Smooth muscle cell (in vitro differentiated cells): ENCODE results near the gene KRT85. TPM values are rescaled to one million over a fixed set of nuclear protein-coding genes. Genes with fewer than 3 reads are reported as not detected.
"Not testable (repeated sequence)": the region's sequence is repeated elsewhere in the genome, so short reads cannot be mapped to it uniquely, and the experiment has no call there.

ENCODE experiments used
- DNase-seq: peaks from one replicate; lab custom pipeline; 2025; ENCODE audit not compliant: unreplicated experiment; lab: John Stamatoyannopoulos, UW
- H2AFZ ChIP-seq: fragments of 200-600 bp; sonication (generic); 2 replicates; pipeline ENCODE4 v1.6.0; 2016; ENCODE audit warnings: antibody characterized with exemption, low read depth, mild to moderate bottlenecking
- H3F3A ChIP-seq: fragments of 200-600 bp; sonication (generic); 2 replicates; pipeline ENCODE4 v1.6.0; 2017; ENCODE audit warnings: antibody characterized with exemption, low read depth
- H3K27ac ChIP-seq: fragments of 200-600 bp; sonication (generic); 2 replicates; pipeline ENCODE4 v1.5.1; 2016; ENCODE audit warnings: low read depth, mild to moderate bottlenecking
- H3K27me3 ChIP-seq: fragments of 200-600 bp; sonication (generic); 2 replicates; pipeline ENCODE4 v1.6.1; 2016; ENCODE audit warnings: low read depth, mild to moderate bottlenecking
- H3K36me3 ChIP-seq: fragments of 200-600 bp; sonication (generic); 2 replicates; pipeline ENCODE4 v1.5.1; 2016; ENCODE audit warnings: low read depth
- H3K4me1 ChIP-seq: fragments of 200-600 bp; sonication (generic); 2 replicates; pipeline ENCODE4 v1.5.1; 2016; ENCODE audit warnings: low read depth
- H3K4me2 ChIP-seq: fragments of 200-600 bp; sonication (generic); 2 replicates; pipeline ENCODE4 v1.6.0; 2016; ENCODE audit warnings: mild to moderate bottlenecking
- H3K4me3 ChIP-seq: fragments of 200-600 bp; sonication (generic); 2 replicates; pipeline ENCODE4 v1.5.1; 2016; ENCODE audit warnings: mild to moderate bottlenecking
- H3K79me2 ChIP-seq: fragments of 200-600 bp; sonication (generic); 2 replicates; pipeline ENCODE4 v1.6.0; 2016; ENCODE audit warnings: low read depth, mild to moderate bottlenecking
- H3K9ac ChIP-seq: fragments of 200-600 bp; sonication (generic); 2 replicates; pipeline ENCODE4 v1.6.0; 2016; ENCODE audit warnings: low read depth
- H3K9me3 ChIP-seq: fragments of 200-600 bp; sonication (generic); replicated peaks from 2 replicates; pipeline ENCODE4 v1.5.1; 2016; ENCODE audit warnings: low read depth
- H4K20me1 ChIP-seq: fragments of 200-600 bp; sonication (generic); 2 replicates; pipeline ENCODE4 v1.6.0; 2016; ENCODE audit warnings: low read depth
- WGBS: methylation state at CpG from one replicate; pipeline ENCODE4 v1.1.7; 2016; ENCODE audit warnings: low lambda C conversion rate; 5-methylcytosine and 5-hydroxymethylcytosine counted together
- polyA plus RNA-seq: library from polyadenylated mRNA; unstranded; fragments of >200 nt; fragmentation: Nextera tagmentation; extraction: Ambion mirVana; gene quantifications from 2 replicates; pipeline ENCODE4 v1.2.1, GENCODE V29; 2016
- total RNA-seq: library from RNA; depleted of rRNA; stranded (reverse); fragments of >200 nt; gene quantifications from 2 replicates; pipeline ENCODE4 v1.2.3, GENCODE V29; 2014
- TF ChIP-seq, protein P1 (sequence below): fragments of 200-600 bp; sonication (generic); IDR thresholded peaks from 2 replicates; pipeline ENCODE4 v1.5.1; 2017; ENCODE audit warnings: borderline replicate concordance, mild to moderate bottlenecking, antibody characterized with exemption; ENCODE audit not compliant: insufficient read depth, poor library complexity, severe bottlenecking

Gene KRT85
- total and polyA plus RNA-seq, 2 experiments from 2014 or later, result not detected

GRCh38 chr12:52347016-52347415, 20.3 kb downstream of the KRT85 start:
- WGBS, result 84% methylated on average over 9 of the region's 9 CpGs
- Histone ChIP-seq H3K4me3 (no peak overlapping the region), H3K9ac (no peak overlapping the region), H3K27ac (no peak overlapping the region), H3F3A (no peaks in the 10 kb centered on the region), H2AFZ (no peak overlapping the region), H3K36me3 (no peaks in the 10 kb centered on the region), H3K79me2 (no peaks in the 10 kb centered on the region), H4K20me1 (no peaks in the 10 kb centered on the region), H3K9me3 (no peaks in the 10 kb centered on the region), H3K27me3 (peaks cover 21% of the 10 kb centered on the region), H3K4me2 (no peak overlapping the region), H3K4me1 (no peaks in the 10 kb centered on the region)
- no peak for DNase-seq
- TF ChIP-seq, protein P1, sequence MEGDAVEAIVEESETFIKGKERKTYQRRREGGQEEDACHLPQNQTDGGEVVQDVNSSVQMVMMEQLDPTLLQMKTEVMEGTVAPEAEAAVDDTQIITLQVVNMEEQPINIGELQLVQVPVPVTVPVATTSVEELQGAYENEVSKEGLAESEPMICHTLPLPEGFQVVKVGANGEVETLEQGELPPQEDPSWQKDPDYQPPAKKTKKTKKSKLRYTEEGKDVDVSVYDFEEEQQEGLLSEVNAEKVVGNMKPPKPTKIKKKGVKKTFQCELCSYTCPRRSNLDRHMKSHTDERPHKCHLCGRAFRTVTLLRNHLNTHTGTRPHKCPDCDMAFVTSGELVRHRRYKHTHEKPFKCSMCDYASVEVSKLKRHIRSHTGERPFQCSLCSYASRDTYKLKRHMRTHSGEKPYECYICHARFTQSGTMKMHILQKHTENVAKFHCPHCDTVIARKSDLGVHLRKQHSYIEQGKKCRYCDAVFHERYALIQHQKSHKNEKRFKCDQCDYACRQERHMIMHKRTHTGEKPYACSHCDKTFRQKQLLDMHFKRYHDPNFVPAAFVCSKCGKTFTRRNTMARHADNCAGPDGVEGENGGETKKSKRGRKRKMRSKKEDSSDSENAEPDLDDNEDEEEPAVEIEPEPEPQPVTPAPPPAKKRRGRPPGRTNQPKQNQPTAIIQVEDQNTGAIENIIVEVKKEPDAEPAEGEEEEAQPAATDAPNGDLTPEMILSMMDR, result no peak

DNA sequence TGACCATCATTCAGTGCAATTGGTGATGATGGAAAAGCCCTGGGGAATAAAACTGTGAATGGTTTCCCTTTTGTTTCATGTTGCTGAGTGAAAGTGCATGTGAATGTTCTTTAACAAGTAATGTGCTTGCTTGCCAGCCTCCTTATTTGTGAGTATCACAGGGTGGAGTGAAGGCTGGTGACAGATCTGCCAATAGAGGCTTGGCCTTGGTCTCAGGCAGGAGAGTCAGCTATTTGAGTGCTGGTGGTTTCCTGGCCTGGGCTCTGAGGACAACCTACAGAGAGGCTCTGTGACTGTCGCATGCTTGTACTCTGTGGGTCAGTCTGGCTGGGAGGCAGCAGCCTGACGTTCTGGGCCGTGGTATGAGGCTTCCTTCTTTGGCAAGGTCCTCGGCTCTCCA, 20.7 kb downstream of the KRT85 start:
- H3K79me2 ChIP-seq, result no peaks in the 10 kb centered on the region
- H3F3A ChIP-seq, result no peaks in the 10 kb centered on the region
- H2AFZ ChIP-seq, result no peak overlapping the region
- no peak for DNase-seq
- H3K27me3 ChIP-seq, result peaks cover 21% of the 10 kb centered on the region
- H3K4me3 ChIP-seq, result no peak overlapping the region
- H3K36me3 ChIP-seq, result no peaks in the 10 kb centered on the region
- H3K9ac ChIP-seq, result no peak overlapping the region
- no peak overlapping the region for H3K27ac ChIP-seq
- H3K4me2 ChIP-seq, result no peak overlapping the region
- no peaks in the 10 kb centered on the region for H3K4me1 ChIP-seq
- TF ChIP-seq, protein P1, result no peak
- WGBS, result 60% methylated on average over 4 of the region's 4 CpGs
- H3K9me3 ChIP-seq, result no peaks in the 10 kb centered on the region
- H4K20me1 ChIP-seq, result no peaks in the 10 kb centered on the region

DNA sequence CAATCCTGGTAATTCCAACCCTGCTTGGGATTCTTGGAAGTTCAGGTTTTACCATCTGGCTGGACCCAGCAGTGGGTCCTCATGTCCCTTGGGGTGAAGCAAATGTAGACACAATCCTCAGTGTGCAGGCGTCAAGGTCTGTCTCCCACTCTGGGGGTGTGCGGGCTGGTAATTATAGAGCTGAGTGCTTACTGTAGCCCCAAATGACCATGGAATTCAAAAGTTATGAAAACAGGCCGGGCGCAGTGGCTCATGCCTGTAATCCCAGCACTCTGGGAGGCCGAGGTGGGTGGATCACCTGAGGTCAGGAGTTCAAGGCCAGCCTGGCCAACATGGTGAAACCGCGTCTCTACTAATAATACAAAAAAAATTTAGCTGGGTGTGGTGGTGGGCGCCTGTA, 22.2 kb downstream of the KRT85 start:
- peaks cover 12% of the 10 kb centered on the region for H3K27me3 ChIP-seq
- not testable (repeated sequence) for H3K27ac ChIP-seq, H4K20me1 ChIP-seq, H3K4me3 ChIP-seq, H3K4me2 ChIP-seq, H3K9ac ChIP-seq, H3K4me1 ChIP-seq, H3F3A ChIP-seq, H2AFZ ChIP-seq, H3K9me3 ChIP-seq, DNase-seq, H3K36me3 ChIP-seq, H3K79me2 ChIP-seq
- WGBS, result 93% methylated on average over 8 of the region's 8 CpGs

GRCh38 chr12:52344111-52344510, 23.2 kb downstream of the KRT85 start:
- H3K9ac ChIP-seq, result no peak overlapping the region
- H4K20me1 ChIP-seq, result no peaks in the 10 kb centered on the region
- H3K27me3 ChIP-seq, result peaks cover 10% of the 10 kb centered on the region
- DNase-seq, result no peak
- no peaks in the 10 kb centered on the region for H3K79me2 ChIP-seq
- no peak overlapping the region for H3K27ac ChIP-seq
- TF ChIP-seq, protein P1, result no peak
- no peaks in the 10 kb centered on the region for H3K36me3 ChIP-seq
- no peaks in the 10 kb centered on the region for H3K9me3 ChIP-seq
- WGBS, result 93% methylated on average over 12 of the region's 12 CpGs
- H3F3A ChIP-seq, result no peaks in the 10 kb centered on the region
- H3K4me1 ChIP-seq, result no peaks in the 10 kb centered on the region
- no peak overlapping the region for H3K4me3 ChIP-seq
- no peak overlapping the region for H2AFZ ChIP-seq
- H3K4me2 ChIP-seq, result no peak overlapping the region
